Panc1 (cell line): ENCODE measurements around the gene RPL35A. TPM values are rescaled to one million over a fixed set of nuclear protein-coding genes. Genes with fewer than 3 reads are reported as not detected.
A peak's percentile ranks its signal among the peaks of the same experiment; 100 is the strongest.

Experiments used
- ATAC-seq: fragments of 200-7000 bp; cut with Tn5 transposase; 2 replicates; pipeline ENCODE4 v1.9.1; 2020; ENCODE audit warnings: mild to moderate bottlenecking, moderate library complexity
- BruUV-seq: library from RNA; stranded (reverse); fragments of 400-500 nt; replicated peaks from 2 replicates; lab custom pipeline; 2021; lab: Mats Ljungman, UMichigan
- CTCF ChIA-PET: fragments of 300-600 bp; sonication (Branson Sonifier 250); formaldehyde crosslinking; loops from one replicate; lab custom pipeline; 2022; ENCODE audit warnings: antibody characterized with exemption; lab: Charles Lee
- POLR2A ChIA-PET: fragments of 300-600 bp; sonication (Branson Sonifier 250); formaldehyde crosslinking; loops from one replicate; lab custom pipeline; 2022; ENCODE audit warnings: antibody characterized with exemption; lab: Charles Lee
- DNase-seq: peaks from one replicate; pipeline ENCODE4 v3.0.0-alpha.2; 2010; ENCODE audit warnings: low read depth, low spot score
- H3K27ac ChIP-seq: 2 replicates; pipeline ENCODE4 v1.5.1; 2011; ENCODE audit warnings: mild to moderate bottlenecking, low read length, inconsistent platforms
- H3K27me3 ChIP-seq: fragments of 200-500 bp; sonication (Bioruptor generic); 2 replicates; pipeline ENCODE4 v1.6.0; 2014; ENCODE audit warnings: low read length, inconsistent platforms; ENCODE audit not compliant: control insufficient read depth, insufficient read depth
- H3K36me3 ChIP-seq: fragments of 200-500 bp; sonication (Bioruptor generic); 2 replicates; pipeline ENCODE4 v1.5.1; 2014; ENCODE audit warnings: inconsistent platforms, mild to moderate bottlenecking, low read length, moderate library complexity; ENCODE audit not compliant: control insufficient read depth, insufficient read depth
- H3K4me1 ChIP-seq: 2 replicates; pipeline ENCODE4 v1.5.1; 2011; ENCODE audit warnings: inconsistent platforms, mild to moderate bottlenecking, low read length, moderate library complexity; ENCODE audit not compliant: control insufficient read depth, insufficient read depth
- H3K4me3 ChIP-seq, 2 experiments: 2 replicates each; pipeline ENCODE4 v1.5.1; 2011 to 2012; ENCODE audit warnings: low read depth in 2 of 2, low read length in 2 of 2, mild to moderate bottlenecking in 2 of 2, inconsistent platforms in 1 of 2, moderate library complexity in 1 of 2
- H3K9me3 ChIP-seq: fragments of 200-500 bp; sonication (Bioruptor generic); 2 replicates; pipeline ENCODE4 v1.5.1; 2014; ENCODE audit warnings: low read depth, mild to moderate bottlenecking, inconsistent platforms, low read length, moderate library complexity; ENCODE audit not compliant: control insufficient read depth, insufficient read depth
- POLR2AphosphoS5 ChIP-seq: IDR thresholded peaks from 2 replicates; pipeline ENCODE4 v1.6.1; 2012; ENCODE audit warnings: mild to moderate bottlenecking, low read depth, low read length, moderate library complexity
- SIN3A ChIP-seq: IDR thresholded peaks from 2 replicates; pipeline ENCODE4 v1.6.1; 2012; ENCODE audit warnings: low read depth, mild to moderate bottlenecking, low read length, moderate library complexity, borderline replicate concordance; ENCODE audit not compliant: insufficient read depth
- TCF7L2 ChIP-seq: IDR thresholded peaks from 2 replicates; pipeline ENCODE4 v1.6.1; 2011; ENCODE audit warnings: mild to moderate bottlenecking, low read depth, low read length, inconsistent platforms
- in situ Hi-C: cut with HindIII; loops from 2 replicates; pipeline ENCODE4 v1.10.0; 2016; ENCODE audit warnings: low sequenced_read_pairs, low pct_unique_long_range_greater_than_20kb
- intact Hi-C: fragments of 100-400 bp; cut with micrococcal nuclease; formaldehyde crosslinking; loops from one replicate; pipeline ENCODE4 v1.10.0; 2022; ENCODE audit not compliant: unreplicated experiment
- total RNA-seq: library from RNA; stranded (reverse); gene quantifications from one replicate; pipeline ENCODE4 v1.2.1, GENCODE V29; 2021; ENCODE audit not compliant: unreplicated experiment
- TF ChIP-seq, protein P1 (sequence below): fragments of 450-650 bp; IDR thresholded peaks from 2 replicates; pipeline ENCODE4 v1.5.1; 2017; ENCODE audit warnings: mild to moderate bottlenecking
- TF ChIP-seq, protein P2 (sequence below), 2 experiments: IDR thresholded peaks; 2 replicates each; pipeline ENCODE4 v1.6.1; 2011 to 2012; ENCODE audit warnings: low read depth in 2 of 2, control low read depth in 1 of 2, low read length in 1 of 2, mild to moderate bottlenecking in 1 of 2, moderate library complexity in 1 of 2; ENCODE audit not compliant: insufficient read depth in 1 of 2

RPL35A gene
- total RNA-seq, 1 experiment from 2014 or later, result 1,025 TPM

DNA sequence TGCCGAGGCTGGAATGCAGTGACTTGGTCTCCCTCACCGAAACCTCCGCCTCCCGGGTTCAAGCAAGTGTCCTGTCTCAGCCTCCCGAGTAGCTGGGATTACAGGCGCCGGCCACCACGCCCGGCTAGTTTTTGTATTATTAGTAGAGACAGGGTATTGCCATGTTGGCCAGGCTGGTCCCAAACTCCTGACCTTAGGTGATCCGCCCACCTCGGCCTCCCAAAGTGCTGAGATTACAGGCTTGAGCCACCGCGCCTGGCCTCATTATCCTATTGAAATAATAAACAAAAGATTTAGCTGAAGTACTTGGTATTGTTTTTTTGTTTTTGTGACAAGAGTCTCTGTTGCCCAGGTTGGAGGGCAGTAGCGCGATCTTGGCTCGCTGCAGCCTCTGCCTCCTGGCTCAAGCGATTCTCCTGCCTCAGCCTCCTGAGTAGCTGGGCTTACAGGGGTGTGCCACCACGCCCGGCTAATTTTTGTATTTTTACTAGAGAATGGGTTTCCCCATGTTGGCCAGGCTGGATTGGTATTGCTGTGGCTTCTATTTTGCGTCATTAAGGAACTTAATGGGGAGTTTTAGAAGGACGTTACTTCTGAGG, 1.5 kb downstream of the RPL35A start:
- Histone ChIP-seq H3K27ac (peak overlapping the region; percentile 99), H3K4me3 (peak overlapping the region; percentile 57 to 98), H3K4me1 (peaks cover 42% of the 10 kb centered on the region), H3K27me3 (no peaks in the 10 kb centered on the region), H3K36me3 (peaks cover 18% of the 10 kb centered on the region), H3K9me3 (no peaks in the 10 kb centered on the region)
- in situ Hi-C loops, result no loop called here
- CTCF ChIA-PET, result interaction anchor here (1.1 kb wide), 1 partner anchor 100 kb away, joined by 3 read pairs; no protein-coding TSS in a partner anchor
- peak; percentile 22; the same call in 1 of the 2 replicates for TF ChIP-seq POLR2AphosphoS5
- TF ChIP-seq SIN3A, result no peak
- intact Hi-C loops, result no loop called here
- POLR2A ChIA-PET, result interaction anchor here (0.6 kb wide), 1 partner anchor 10 kb away, joined by 4 read pairs; no protein-coding TSS in a partner anchor
- no TSS peak for BruUV-seq
- ATAC-seq (no peak), DNase-seq (no peak)

DNA sequence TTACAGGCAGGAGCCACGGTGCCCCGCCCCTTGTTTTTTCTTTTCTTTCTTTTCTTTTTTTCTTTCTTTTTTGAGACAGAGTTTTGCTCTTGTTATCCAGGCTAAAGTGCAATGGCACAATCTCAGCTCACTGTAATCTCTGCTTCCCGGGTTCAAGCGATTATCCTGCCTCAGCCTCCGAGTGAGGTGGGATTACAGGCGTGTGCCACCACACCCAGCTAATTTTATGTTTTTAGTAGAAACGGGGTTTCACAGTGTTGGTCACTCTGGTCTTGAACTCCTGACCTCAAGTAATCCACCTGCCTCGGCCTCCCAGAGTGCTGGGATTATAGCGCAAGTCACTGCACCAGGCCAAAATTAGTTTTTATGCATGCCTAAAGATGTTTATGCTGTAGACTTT, 2.5 kb downstream of the RPL35A start:
- intact Hi-C loops (no loop called here), in situ Hi-C loops (no loop called here)
- Histone ChIP-seq H3K36me3 (peaks cover 18% of the 10 kb centered on the region), H3K27ac (no peak overlapping the region), H3K27me3 (no peaks in the 10 kb centered on the region), H3K4me1 (peaks cover 50% of the 10 kb centered on the region), H3K9me3 (no peaks in the 10 kb centered on the region), H3K4me3 (peak overlapping the region; percentile 57 to 98; a peak in 3 of 4 replicates)
- BruUV-seq, result no TSS peak
- ChIA-PET POLR2A (no interaction called here), CTCF (no interaction called here)
- no peak for ATAC-seq
- no peak for DNase-seq
- TF ChIP-seq POLR2AphosphoS5, result no peak
- TF ChIP-seq, protein P1, sequence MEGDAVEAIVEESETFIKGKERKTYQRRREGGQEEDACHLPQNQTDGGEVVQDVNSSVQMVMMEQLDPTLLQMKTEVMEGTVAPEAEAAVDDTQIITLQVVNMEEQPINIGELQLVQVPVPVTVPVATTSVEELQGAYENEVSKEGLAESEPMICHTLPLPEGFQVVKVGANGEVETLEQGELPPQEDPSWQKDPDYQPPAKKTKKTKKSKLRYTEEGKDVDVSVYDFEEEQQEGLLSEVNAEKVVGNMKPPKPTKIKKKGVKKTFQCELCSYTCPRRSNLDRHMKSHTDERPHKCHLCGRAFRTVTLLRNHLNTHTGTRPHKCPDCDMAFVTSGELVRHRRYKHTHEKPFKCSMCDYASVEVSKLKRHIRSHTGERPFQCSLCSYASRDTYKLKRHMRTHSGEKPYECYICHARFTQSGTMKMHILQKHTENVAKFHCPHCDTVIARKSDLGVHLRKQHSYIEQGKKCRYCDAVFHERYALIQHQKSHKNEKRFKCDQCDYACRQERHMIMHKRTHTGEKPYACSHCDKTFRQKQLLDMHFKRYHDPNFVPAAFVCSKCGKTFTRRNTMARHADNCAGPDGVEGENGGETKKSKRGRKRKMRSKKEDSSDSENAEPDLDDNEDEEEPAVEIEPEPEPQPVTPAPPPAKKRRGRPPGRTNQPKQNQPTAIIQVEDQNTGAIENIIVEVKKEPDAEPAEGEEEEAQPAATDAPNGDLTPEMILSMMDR, result no peak
- TF ChIP-seq, protein P2, sequence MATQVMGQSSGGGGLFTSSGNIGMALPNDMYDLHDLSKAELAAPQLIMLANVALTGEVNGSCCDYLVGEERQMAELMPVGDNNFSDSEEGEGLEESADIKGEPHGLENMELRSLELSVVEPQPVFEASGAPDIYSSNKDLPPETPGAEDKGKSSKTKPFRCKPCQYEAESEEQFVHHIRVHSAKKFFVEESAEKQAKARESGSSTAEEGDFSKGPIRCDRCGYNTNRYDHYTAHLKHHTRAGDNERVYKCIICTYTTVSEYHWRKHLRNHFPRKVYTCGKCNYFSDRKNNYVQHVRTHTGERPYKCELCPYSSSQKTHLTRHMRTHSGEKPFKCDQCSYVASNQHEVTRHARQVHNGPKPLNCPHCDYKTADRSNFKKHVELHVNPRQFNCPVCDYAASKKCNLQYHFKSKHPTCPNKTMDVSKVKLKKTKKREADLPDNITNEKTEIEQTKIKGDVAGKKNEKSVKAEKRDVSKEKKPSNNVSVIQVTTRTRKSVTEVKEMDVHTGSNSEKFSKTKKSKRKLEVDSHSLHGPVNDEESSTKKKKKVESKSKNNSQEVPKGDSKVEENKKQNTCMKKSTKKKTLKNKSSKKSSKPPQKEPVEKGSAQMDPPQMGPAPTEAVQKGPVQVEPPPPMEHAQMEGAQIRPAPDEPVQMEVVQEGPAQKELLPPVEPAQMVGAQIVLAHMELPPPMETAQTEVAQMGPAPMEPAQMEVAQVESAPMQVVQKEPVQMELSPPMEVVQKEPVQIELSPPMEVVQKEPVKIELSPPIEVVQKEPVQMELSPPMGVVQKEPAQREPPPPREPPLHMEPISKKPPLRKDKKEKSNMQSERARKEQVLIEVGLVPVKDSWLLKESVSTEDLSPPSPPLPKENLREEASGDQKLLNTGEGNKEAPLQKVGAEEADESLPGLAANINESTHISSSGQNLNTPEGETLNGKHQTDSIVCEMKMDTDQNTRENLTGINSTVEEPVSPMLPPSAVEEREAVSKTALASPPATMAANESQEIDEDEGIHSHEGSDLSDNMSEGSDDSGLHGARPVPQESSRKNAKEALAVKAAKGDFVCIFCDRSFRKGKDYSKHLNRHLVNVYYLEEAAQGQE (IDR thresholded peaks at IDR 0.05; ENCODE audit: insufficient read depth in 1 of 2, low read depth in 2 of 2, low read length in 1 of 2), result no peak
- no peak for TF ChIP-seq TCF7L2
- TF ChIP-seq SIN3A, result no peak

DNA sequence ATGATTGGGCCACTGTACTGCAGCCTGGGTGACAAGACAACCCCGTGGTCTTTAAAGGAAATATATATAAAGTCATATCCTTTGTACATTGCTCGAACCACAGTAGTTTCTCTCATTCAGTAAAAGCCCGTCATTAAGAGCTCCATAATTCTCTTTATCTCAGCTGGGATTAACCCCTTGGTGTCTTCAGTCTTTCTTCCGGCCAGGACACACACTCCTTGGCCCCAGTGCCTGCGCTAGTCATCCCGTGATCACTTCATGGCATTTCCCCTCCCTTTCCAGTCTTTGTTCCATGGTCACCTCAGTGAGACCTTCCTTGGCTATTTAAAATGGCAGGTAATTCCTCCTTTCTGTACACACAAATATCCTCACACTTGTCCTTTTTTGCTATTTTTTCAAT, 3.3 kb downstream of the RPL35A start:
- Histone ChIP-seq H3K4me1 (peaks cover 57% of the 10 kb centered on the region), H3K4me3 (peak overlapping the region in 1 of 2 experiments; percentile 9; a peak in 2 of 4 replicates), H3K36me3 (peaks cover 18% of the 10 kb centered on the region), H3K9me3 (no peaks in the 10 kb centered on the region), H3K27ac (peak overlapping the region; percentile 37), H3K27me3 (no peaks in the 10 kb centered on the region)
- in situ Hi-C loops, result no loop called here
- ChIA-PET CTCF (interaction anchor here (0.6 kb wide), 1 partner anchor 9 kb away, joined by 5 read pairs; no protein-coding TSS in a partner anchor), POLR2A (interaction anchor here (0.6 to 1.0 kb wide), 2 partner anchors 24 to 1614 kb away, joined by 3 to 7 read pairs; no protein-coding TSS in a partner anchor)
- peak; percentile 42; the same call in 1 of the 2 replicates for TF ChIP-seq POLR2AphosphoS5
- TF ChIP-seq, protein P2 (IDR thresholded peaks at IDR 0.05; ENCODE audit: insufficient read depth in 1 of 2, low read depth in 2 of 2, low read length in 1 of 2), result no peak
- DNase-seq, result no peak
- intact Hi-C loops, result no loop called here
- BruUV-seq, result no TSS peak
- ATAC-seq, result no peak
